ENCODE data around the gene ITPK1. TPM values are rescaled to one million over a fixed set of nuclear protein-coding genes. Genes with fewer than 3 reads are reported as not detected.

The ITPK1 gene
- total RNA-seq, 4 donors from 2014 or later: 108 to 221 (median 138) TPM

DNA sequence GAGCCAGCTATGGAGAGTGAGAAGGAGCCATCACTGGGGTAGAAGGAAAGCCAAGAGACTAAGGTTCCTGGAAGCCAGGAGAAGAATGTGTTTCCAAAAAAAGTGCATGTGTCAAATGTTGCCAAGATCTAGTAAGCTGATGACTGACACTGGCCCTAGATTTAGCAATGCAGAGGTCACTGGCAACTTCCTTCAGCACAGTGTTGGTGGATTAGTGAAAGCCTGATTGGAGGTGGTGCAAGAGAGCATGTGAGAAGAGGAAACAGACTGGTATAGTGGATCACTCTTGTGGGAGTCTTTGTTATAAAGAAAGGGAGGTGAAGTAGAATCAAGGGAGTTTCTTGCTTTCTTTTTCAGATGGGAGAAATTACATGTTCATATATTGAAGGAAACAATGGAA, 226.8 kb downstream of the ITPK1 start:
- intact Hi-C loops (cut with DNase I): no loop called here
- Histone ChIP-seq H3K27ac (replicated peaks in 1 of 4) (no peak overlapping the region), H3K9me3 (peaks cover 0 to 19% (median 8%) of the 10 kb centered on the region in 4 donors), H3K27me3 (no peaks in the 10 kb centered on the region), H3K4me1 (no peaks in the 10 kb centered on the region), H3K36me3 (no peaks in the 10 kb centered on the region), H3K4me3 (no peak overlapping the region)
- no peak for TF ChIP-seq POLR2A (IDR thresholded peaks at IDR 0.05; ENCODE audit: low read depth)
- no peak for TF ChIP-seq POLR2AphosphoS5 (IDR thresholded peaks at IDR 0.05)
- no peak for DNase-seq (ENCODE audit: extremely low spot score)

DNA sequence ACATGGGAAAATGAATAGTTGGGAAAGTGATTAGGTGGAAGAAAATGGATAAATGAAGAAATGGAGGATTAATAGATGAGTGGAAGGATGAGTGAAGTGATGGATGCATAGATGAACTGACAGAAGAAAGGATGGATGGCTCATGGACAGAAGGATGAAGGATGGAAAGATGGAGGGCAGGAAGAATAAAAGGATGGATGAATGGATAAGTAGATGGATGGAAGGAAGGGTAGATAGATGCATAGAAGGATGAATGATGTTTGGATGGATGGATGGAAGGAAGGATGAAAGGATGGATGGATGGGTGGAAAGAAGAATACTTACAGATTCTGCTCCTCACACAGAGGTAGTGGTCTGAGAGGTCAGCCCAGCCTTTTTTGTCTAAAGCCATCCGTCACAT, 228.6 kb downstream of the ITPK1 start:
- H3K4me3 ChIP-seq: no peak overlapping the region
- TF ChIP-seq POLR2A (IDR thresholded peaks at IDR 0.05; ENCODE audit: low read depth): no peak
- TF ChIP-seq EP300 (IDR thresholded peaks at IDR 0.05): no peak
- TF ChIP-seq POLR2AphosphoS5 (IDR thresholded peaks at IDR 0.05): no peak
- TF ChIP-seq, protein P1, sequence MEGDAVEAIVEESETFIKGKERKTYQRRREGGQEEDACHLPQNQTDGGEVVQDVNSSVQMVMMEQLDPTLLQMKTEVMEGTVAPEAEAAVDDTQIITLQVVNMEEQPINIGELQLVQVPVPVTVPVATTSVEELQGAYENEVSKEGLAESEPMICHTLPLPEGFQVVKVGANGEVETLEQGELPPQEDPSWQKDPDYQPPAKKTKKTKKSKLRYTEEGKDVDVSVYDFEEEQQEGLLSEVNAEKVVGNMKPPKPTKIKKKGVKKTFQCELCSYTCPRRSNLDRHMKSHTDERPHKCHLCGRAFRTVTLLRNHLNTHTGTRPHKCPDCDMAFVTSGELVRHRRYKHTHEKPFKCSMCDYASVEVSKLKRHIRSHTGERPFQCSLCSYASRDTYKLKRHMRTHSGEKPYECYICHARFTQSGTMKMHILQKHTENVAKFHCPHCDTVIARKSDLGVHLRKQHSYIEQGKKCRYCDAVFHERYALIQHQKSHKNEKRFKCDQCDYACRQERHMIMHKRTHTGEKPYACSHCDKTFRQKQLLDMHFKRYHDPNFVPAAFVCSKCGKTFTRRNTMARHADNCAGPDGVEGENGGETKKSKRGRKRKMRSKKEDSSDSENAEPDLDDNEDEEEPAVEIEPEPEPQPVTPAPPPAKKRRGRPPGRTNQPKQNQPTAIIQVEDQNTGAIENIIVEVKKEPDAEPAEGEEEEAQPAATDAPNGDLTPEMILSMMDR (IDR thresholded peaks at IDR 0.05): no peak
- DNase-seq (ENCODE audit: extremely low spot score): no peak
- no peak overlapping the region for H3K27ac ChIP-seq (replicated peaks in 1 of 4)
- H3K27me3 ChIP-seq: no peaks in the 10 kb centered on the region
- H3K4me1 ChIP-seq: no peaks in the 10 kb centered on the region
- peaks cover 0 to 5% (median 0%) of the 10 kb centered on the region in 4 donors for H3K9me3 ChIP-seq
- 88% methylated on average over 1 of the region's 1 CpG for WGBS
- no peaks in the 10 kb centered on the region for H3K36me3 ChIP-seq
- intact Hi-C loops (cut with DNase I): no loop called here

Other genes with a start within 250 kb of the ITPK1 start
- gene CHGA, start 192.8 kb downstream of the ITPK1 start, total RNA-seq: 1 to 10 TPM; 1.2 to 2.5 (median 1.3) TPM
- gene MOAP1, start 69.0 kb upstream of the ITPK1 start, total RNA-seq: 10 to 100 TPM; 54.3 to 90.9 (median 61.7) TPM
- gene LYSET, start 69.4 kb upstream of the ITPK1 start, total RNA-seq: 10 to 100 TPM in 3 of 4 donors, 1 to 10 TPM in 1; 6.8 to 15.6 (median 11.6) TPM
- 10 to 100 TPM in 3 of 4 donors, 1 to 10 TPM in 1; 6.1 to 14.5 (median 11.6) TPM for gene GON7, start 91.1 kb upstream of the ITPK1 start, total RNA-seq
- gene UBR7, start 91.3 kb upstream of the ITPK1 start, total RNA-seq: 10 to 100 TPM; 26.2 to 33.6 (median 29.9) TPM
- gene BTBD7, start 217.1 kb upstream of the ITPK1 start, total RNA-seq: 10 to 100 TPM; 28.8 to 35.7 (median 30.1) TPM
- not detected for gene COX8C, start 231.3 kb upstream of the ITPK1 start, total RNA-seq

All from esophagus muscularis mucosa (tissue), 4 donors.